HepG2 (cell line): Measurements from ENCODE around the gene CERS1. TPM values are rescaled to one million over a fixed set of nuclear protein-coding genes. Genes with fewer than 3 reads are reported as not detected.

Experiments used
- AGO2 ChIP-seq: fragments of 200-400 bp; formaldehyde crosslinking; optimal IDR thresholded peaks from 2 replicates; pipeline ENCODE3; 2017; ENCODE audit warnings: mild to moderate bottlenecking, low read depth, low read length, moderate library complexity
- ATF4 ChIP-seq, 2 experiments: fragments of 450-650 bp in 1 of 2; sonication (generic) in 1 of 2; formaldehyde crosslinking; IDR thresholded peaks; 2 replicates each; pipeline versions ENCODE4 v1.5.0 to v1.8.0; 2020 to 2022; ENCODE audit warnings: mild to moderate bottlenecking in 1 of 2, missing genetic modification reagents in 1 of 2
- EHMT2 ChIP-seq: fragments of 200-600 bp; sonication (generic); IDR thresholded peaks from 2 replicates; pipeline ENCODE4 v1.7.0; 2017; ENCODE audit warnings: antibody characterized with exemption, low read depth, low read length, borderline replicate concordance
- ELK4 ChIP-seq: sonication (generic); formaldehyde crosslinking; IDR thresholded peaks from 2 replicates; pipeline ENCODE4 v1.9.0; 2021; ENCODE audit warnings: missing genetic modification reagents, borderline replicate concordance
- KLF11 ChIP-seq: IDR thresholded peaks from 2 replicates; pipeline ENCODE4 v1.6.1; 2016; ENCODE audit warnings: missing compliant biosample characterization
- MAFF ChIP-seq: IDR thresholded peaks from 2 replicates; pipeline ENCODE4 v1.6.1; 2011; ENCODE audit warnings: low read depth, low read length, improper control_type of control experiment
- MTF2 ChIP-seq: sonication (generic); formaldehyde crosslinking; IDR thresholded peaks from 2 replicates; pipeline ENCODE4 v1.5.0; 2020; ENCODE audit warnings: missing genetic modification reagents, borderline replicate concordance
- NR2C2 ChIP-seq: sonication (generic); formaldehyde crosslinking; IDR thresholded peaks from 2 replicates; pipeline ENCODE4 v1.4.0; 2020; ENCODE audit warnings: missing genetic modification reagents, mild to moderate bottlenecking, moderate library complexity, borderline replicate concordance
- NR2F2 ChIP-seq: IDR thresholded peaks from 2 replicates; pipeline ENCODE4 v1.6.1; 2012; ENCODE audit warnings: low read depth, inconsistent platforms, borderline replicate concordance
- SKI ChIP-seq: fragments of 450-650 bp; IDR thresholded peaks from one replicate; pipeline ENCODE4 v1.6.1; 2018; ENCODE audit warnings: mild to moderate bottlenecking; ENCODE audit not compliant: partially characterized antibody
- SRSF9 ChIP-seq: fragments of 200-400 bp; formaldehyde crosslinking; IDR thresholded peaks from 2 replicates; pipeline ENCODE4 v1.6.1; 2018; ENCODE audit warnings: borderline replicate concordance, mild to moderate bottlenecking, low read depth, low read length; ENCODE audit not compliant: insufficient read depth, poor library complexity, severe bottlenecking
- SRY ChIP-seq: sonication (generic); formaldehyde crosslinking; IDR thresholded peaks from 2 replicates; pipeline ENCODE4 v1.8.0; 2022; ENCODE audit warnings: mild to moderate bottlenecking, missing genetic modification reagents
- ZBTB10 ChIP-seq: sonication (generic); formaldehyde crosslinking; IDR thresholded peaks from 2 replicates; pipeline ENCODE4 v1.4.0; 2020; ENCODE audit warnings: missing genetic modification reagents, borderline replicate concordance
- ZNF274 ChIP-seq: sonication (generic); formaldehyde crosslinking; IDR thresholded peaks from 2 replicates; pipeline ENCODE4 v1.5.1; 2020; ENCODE audit warnings: mild to moderate bottlenecking, missing genetic modification reagents
- polyA plus RNA-seq, 8 experiments: library from polyadenylated mRNA; depleted of rRNA in 3 of 8; stranded (reverse) in 7 of 8; unstranded in 1 of 8; fragments of >200 nt; fragmentation: Illumina TruSeq in 4 of 8; extraction: Trizol in 4 of 8; gene quantifications; 2 replicates each; pipeline versions ENCODE4 v1.2.1 to v1.2.3, GENCODE V29; 2011 to 2016; ENCODE audit warnings: low read depth in 4 of 8, missing spikeins in 1 of 8, mixed read lengths in 1 of 8; ENCODE audit not compliant: insufficient read depth in 1 of 8
- total RNA-seq, 5 experiments: library from RNA; depleted of rRNA; stranded (reverse); fragments of >200 nt; fragmentation: Illumina TruSeq; extraction: Trizol; gene quantifications; 2 replicates each; pipeline ENCODE4 v1.2.3, GENCODE V29; 2016; ENCODE audit warnings: low read depth in 1 of 5
- TF ChIP-seq, protein P1 (sequence below): sonication (generic); formaldehyde crosslinking; IDR thresholded peaks from 2 replicates; pipeline ENCODE4 v1.9.0; 2022; ENCODE audit warnings: missing genetic modification reagents, mild to moderate bottlenecking, borderline replicate concordance
- TF ChIP-seq, protein P2 (sequence below): sonication (generic); formaldehyde crosslinking; IDR thresholded peaks from 2 replicates; pipeline ENCODE4 v1.9.0; 2022; ENCODE audit warnings: low read depth, missing genetic modification reagents
- TF ChIP-seq, protein P3 (sequence below): sonication (generic); formaldehyde crosslinking; conservative IDR thresholded peaks from 2 replicates; pipeline ENCODE4 v1.8.0; 2022; ENCODE audit warnings: missing genetic modification reagents

Gene CERS1
- total and polyA plus RNA-seq, 2 of the 13 experiments (the other 11 are each of a cell fraction or from before 2014, with no cell fraction given): 4.6 to 9.8 TPM

DNA sequence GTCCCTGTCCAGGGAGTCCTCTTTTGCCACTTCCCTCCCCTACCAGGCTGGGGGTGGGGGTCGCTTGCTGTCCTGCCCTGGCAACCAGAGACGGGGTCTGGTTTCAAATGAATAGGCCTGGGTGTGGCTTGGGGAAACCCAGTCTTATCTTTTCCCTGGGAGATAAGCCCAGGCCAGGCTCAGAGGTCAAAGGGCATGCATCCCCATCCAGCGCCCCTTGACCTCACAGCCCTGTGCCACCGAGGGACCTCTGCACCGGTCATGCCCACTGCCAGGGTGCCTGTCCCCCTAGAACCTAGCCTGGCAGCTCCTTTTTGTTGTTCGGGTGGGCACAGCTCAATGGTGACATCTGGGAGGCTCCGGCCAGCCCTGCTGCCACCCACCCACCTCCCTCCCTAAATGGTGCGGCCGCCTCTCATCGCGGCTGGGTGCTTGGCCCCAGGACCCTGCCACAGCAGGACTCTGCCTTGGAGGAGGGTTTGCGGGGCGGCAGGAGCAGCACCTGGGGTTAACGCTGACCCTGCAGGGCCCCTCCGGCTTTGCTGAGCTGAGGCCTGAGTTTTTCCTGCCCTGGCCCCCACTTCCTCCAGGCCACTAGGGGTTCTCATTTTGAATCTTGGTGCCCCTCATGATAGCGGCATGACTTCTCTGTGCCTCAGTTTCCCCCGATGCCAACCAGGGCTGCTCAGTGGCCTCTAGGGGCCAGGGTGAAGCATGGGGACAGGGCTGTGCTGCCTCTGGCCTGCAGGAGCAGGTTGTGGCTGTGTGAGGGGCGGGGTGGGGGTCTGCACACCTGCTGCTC, 2.9 kb upstream of the CERS1 start (continued):
- TF ChIP-seq, protein P1, sequence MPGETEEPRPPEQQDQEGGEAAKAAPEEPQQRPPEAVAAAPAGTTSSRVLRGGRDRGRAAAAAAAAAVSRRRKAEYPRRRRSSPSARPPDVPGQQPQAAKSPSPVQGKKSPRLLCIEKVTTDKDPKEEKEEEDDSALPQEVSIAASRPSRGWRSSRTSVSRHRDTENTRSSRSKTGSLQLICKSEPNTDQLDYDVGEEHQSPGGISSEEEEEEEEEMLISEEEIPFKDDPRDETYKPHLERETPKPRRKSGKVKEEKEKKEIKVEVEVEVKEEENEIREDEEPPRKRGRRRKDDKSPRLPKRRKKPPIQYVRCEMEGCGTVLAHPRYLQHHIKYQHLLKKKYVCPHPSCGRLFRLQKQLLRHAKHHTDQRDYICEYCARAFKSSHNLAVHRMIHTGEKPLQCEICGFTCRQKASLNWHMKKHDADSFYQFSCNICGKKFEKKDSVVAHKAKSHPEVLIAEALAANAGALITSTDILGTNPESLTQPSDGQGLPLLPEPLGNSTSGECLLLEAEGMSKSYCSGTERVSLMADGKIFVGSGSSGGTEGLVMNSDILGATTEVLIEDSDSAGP (CRISPR knock-in tag): no peak
- TF ChIP-seq NR2F2: peak; percentile 62
- no peak for TF ChIP-seq MTF2
- TF ChIP-seq EHMT2: no peak
- 0 out of 2 replicates have a peak, but pooled peaks have one; percentile 35 for TF ChIP-seq ZNF274
- TF ChIP-seq SRY: no peak
- TF ChIP-seq KLF11 (CRISPR knock-in tag): no peak
- no peak for TF ChIP-seq SKI
- TF ChIP-seq, protein P2, sequence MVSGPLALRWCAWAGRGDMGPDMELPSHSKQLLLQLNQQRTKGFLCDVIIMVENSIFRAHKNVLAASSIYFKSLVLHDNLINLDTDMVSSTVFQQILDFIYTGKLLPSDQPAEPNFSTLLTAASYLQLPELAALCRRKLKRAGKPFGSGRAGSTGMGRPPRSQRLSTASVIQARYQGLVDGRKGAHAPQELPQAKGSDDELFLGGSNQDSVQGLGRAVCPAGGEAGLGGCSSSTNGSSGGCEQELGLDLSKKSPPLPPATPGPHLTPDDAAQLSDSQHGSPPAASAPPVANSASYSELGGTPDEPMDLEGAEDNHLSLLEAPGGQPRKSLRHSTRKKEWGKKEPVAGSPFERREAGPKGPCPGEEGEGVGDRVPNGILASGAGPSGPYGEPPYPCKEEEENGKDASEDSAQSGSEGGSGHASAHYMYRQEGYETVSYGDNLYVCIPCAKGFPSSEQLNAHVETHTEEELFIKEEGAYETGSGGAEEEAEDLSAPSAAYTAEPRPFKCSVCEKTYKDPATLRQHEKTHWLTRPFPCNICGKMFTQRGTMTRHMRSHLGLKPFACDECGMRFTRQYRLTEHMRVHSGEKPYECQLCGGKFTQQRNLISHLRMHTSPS (CRISPR knock-in tag): 0 out of 2 replicates have a peak, but pooled peaks have one; percentile 55
- peak; percentile 83 for TF ChIP-seq NR2C2 (CRISPR knock-in tag)
- TF ChIP-seq ZBTB10 (CRISPR knock-in tag): no peak
- peak; percentile 95 for TF ChIP-seq AGO2
- TF ChIP-seq MAFF: no peak
- TF ChIP-seq, protein P3, sequence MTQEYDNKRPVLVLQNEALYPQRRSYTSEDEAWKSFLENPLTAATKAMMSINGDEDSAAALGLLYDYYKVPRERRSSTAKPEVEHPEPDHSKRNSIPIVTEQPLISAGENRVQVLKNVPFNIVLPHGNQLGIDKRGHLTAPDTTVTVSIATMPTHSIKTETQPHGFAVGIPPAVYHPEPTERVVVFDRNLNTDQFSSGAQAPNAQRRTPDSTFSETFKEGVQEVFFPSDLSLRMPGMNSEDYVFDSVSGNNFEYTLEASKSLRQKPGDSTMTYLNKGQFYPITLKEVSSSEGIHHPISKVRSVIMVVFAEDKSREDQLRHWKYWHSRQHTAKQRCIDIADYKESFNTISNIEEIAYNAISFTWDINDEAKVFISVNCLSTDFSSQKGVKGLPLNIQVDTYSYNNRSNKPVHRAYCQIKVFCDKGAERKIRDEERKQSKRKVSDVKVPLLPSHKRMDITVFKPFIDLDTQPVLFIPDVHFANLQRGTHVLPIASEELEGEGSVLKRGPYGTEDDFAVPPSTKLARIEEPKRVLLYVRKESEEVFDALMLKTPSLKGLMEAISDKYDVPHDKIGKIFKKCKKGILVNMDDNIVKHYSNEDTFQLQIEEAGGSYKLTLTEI: no peak
- TF ChIP-seq ATF4 (CRISPR knock-in tag; IDR thresholded peaks at IDR 0.05): no peak
- no peak for TF ChIP-seq SRSF9
- TF ChIP-seq ELK4 (CRISPR knock-in tag): no peak
